Thyroid gland (tissue), 4 donors: ENCODE results near the gene OTOA. TPM values are rescaled to one million over a fixed set of nuclear protein-coding genes. Genes with fewer than 3 reads are reported as not detected.
"Not testable (repeated sequence)": the region's sequence is repeated elsewhere in the genome, so short reads cannot be mapped to it uniquely, and the experiment has no call there.

Experiments
- DNase-seq, 2 donors: peaks; one replicate each; pipeline ENCODE4 v3.0.0-alpha.2; 2019
- H3K27ac ChIP-seq, 3 donors: fragments of 200-600 bp; sonication (generic); 1 replicate in 2 of 3; 2 replicates in 1 of 3; pipeline ENCODE4 v1.5.1; 2016 to 2019; ENCODE audit warnings: mild to moderate bottlenecking in 1 of 3, moderate library complexity in 1 of 3
- H3K27me3 ChIP-seq: fragments of 200-600 bp; sonication (generic); one replicate; pipeline ENCODE4 v1.5.1; 2019
- H3K36me3 ChIP-seq, 2 donors: fragments of 200-600 bp; sonication (generic); one replicate each; pipeline ENCODE4 v1.5.1; 2016 to 2019
- H3K4me1 ChIP-seq, 2 donors: fragments of 200-600 bp; sonication (generic); one replicate each; pipeline ENCODE4 v1.5.1; 2017 to 2019
- H3K4me3 ChIP-seq, 3 donors: fragments of 200-600 bp; sonication (generic); replicated peaks in 1 of 3; 1 replicate in 2 of 3; 2 replicates in 1 of 3; pipeline ENCODE4 v1.5.1; 2016; ENCODE audit warnings: mild to moderate bottlenecking in 1 of 3
- H3K9me3 ChIP-seq: fragments of 200-600 bp; sonication (generic); one replicate; pipeline ENCODE4 v1.5.1; 2017
- POLR2A ChIP-seq, 2 donors: fragments of 450-650 bp; IDR thresholded peaks; one replicate each; pipeline ENCODE4 v1.6.1; 2017; ENCODE audit warnings: antibody characterized with exemption in 2 of 2, mild to moderate bottlenecking in 2 of 2, moderate library complexity in 1 of 2
- WGBS, 2 donors: methylation state at CpG; one replicate each; pipeline ENCODE4 v1.1.5; 2017; 5-methylcytosine and 5-hydroxymethylcytosine counted together
- intact Hi-C: fragments of 100-400 bp; cut with DNase I; formaldehyde crosslinking; loops from one replicate; pipeline ENCODE4 v1.15.1; 2023
- total RNA-seq, 4 donors: library from RNA; depleted of rRNA; stranded (reverse); fragments of >200 nt; gene quantifications; one replicate each; pipeline ENCODE4 v1.2.3, GENCODE V29; 2016
- TF ChIP-seq, protein P1 (sequence below), 6 experiments: fragments of 200-600 bp in 3 of 6; fragments of 450-650 bp in 3 of 6; sonication (generic) in 3 of 6; IDR thresholded peaks; one replicate each; pipeline ENCODE4 v1.5.1; 2016 to 2019; ENCODE audit warnings: antibody characterized with exemption in 6 of 6, mild to moderate bottlenecking in 2 of 6, inconsistent platforms in 1 of 6, moderate library complexity in 1 of 6

OTOA gene
- total RNA-seq, 4 donors from 2014 or later, result 0.13 to 0.40 TPM; not detected in 2

DNA sequence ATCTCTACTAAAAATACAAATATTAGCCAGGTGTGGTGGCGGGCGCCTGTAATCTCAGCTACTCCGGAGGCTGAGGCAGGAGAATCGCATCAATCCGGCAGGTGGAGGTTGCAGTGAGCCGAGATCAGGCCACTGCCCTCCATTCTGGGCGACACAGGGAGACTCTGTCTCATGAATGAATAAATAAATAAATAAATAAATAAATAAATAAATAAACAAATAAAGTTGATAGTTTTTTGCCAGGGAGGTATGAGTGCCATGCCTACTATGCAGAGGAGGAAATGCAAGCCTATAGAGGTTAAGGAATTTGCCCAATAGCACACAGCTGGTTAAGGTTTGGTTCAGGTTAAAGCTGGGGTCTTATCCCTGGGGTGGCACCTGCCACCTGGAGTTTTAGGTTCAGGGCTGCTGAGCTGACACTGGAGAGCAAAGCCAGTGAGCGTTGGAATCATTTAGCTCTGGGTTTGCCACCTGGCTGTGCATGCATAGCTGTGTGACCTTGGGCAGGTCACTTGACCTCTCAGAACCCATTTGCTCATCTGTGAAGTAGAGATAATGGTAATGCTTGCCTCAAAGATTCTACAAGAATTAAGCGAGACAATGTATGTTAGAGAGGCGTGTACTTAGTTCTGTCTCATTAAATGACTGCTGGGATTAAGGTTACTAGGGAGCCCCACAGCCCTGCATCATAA is 1.2 kb downstream of the OTOA start:
- Histone ChIP-seq H3K4me3 (no peak overlapping the region), H3K36me3 (no peaks in the 10 kb centered on the region), H3K27ac (no peak overlapping the region), H3K9me3 (no peaks in the 10 kb centered on the region), H3K4me1 (peaks cover 0 to 6% of the 10 kb centered on the region in 2 donors), H3K27me3 (no peaks in the 10 kb centered on the region)
- 95 to 96% methylated on average over 10 of the region's 10 CpGs for WGBS, 2 donors
- intact Hi-C loops, result no loop called here
- TF ChIP-seq, protein P1, sequence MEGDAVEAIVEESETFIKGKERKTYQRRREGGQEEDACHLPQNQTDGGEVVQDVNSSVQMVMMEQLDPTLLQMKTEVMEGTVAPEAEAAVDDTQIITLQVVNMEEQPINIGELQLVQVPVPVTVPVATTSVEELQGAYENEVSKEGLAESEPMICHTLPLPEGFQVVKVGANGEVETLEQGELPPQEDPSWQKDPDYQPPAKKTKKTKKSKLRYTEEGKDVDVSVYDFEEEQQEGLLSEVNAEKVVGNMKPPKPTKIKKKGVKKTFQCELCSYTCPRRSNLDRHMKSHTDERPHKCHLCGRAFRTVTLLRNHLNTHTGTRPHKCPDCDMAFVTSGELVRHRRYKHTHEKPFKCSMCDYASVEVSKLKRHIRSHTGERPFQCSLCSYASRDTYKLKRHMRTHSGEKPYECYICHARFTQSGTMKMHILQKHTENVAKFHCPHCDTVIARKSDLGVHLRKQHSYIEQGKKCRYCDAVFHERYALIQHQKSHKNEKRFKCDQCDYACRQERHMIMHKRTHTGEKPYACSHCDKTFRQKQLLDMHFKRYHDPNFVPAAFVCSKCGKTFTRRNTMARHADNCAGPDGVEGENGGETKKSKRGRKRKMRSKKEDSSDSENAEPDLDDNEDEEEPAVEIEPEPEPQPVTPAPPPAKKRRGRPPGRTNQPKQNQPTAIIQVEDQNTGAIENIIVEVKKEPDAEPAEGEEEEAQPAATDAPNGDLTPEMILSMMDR (IDR thresholded peaks at IDR 0.05), result no peak
- no peak for TF ChIP-seq POLR2A (IDR thresholded peaks at IDR 0.05)
- DNase-seq, result no peak

DNA sequence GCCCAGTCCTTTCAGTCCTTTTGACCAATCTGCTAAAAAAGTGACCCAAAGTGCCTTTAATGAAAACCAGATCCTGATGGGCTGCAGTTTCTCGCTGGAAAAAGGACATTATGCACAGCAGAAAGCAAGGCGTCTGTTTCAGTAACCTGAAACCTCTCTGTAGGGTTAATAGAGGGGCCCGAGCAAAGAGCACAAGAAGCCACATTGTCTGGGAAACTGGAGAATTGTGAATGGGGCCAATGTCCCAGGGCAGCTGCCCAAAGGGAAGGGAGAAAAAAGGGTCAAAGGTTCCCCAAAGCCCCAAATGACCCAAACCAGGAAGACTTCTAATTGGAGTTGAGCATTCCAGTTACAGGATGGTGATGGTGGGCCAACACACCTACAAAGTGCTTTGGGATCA is 3.0 kb downstream of the OTOA start:
- Histone ChIP-seq H3K9me3 (no peaks in the 10 kb centered on the region), H3K27ac (no peak overlapping the region), H3K27me3 (no peaks in the 10 kb centered on the region), H3K4me1 (peaks cover 0 to 6% of the 10 kb centered on the region in 2 donors), H3K36me3 (no peaks in the 10 kb centered on the region), H3K4me3 (no peak overlapping the region)
- DNase-seq, result no peak
- intact Hi-C loops, result no loop called here
- WGBS, 2 donors, result 50 to 55% methylated on average over 3 of the region's 3 CpGs
- TF ChIP-seq, protein P1 (IDR thresholded peaks at IDR 0.05), result no peak
- no peak for TF ChIP-seq POLR2A (IDR thresholded peaks at IDR 0.05)

DNA sequence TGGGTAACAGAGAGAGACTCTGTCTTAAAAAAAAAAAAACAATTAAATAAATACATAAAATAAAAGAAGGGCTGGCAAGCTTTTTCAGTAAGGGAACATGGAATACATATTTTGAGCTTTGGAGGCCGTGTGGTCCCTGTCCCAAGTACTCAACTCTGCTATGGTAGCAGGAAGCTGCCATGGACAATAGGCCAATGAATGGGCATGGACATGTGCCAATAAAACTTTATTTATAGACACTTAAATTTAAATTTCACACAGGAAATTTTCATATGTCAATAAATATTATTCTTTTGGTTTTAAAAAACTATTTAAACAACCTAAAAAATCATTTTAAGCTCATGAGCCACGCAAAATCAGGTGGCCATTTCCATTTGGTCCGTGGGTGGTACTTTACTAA is 3.8 kb downstream of the OTOA start:
- no peak for DNase-seq
- TF ChIP-seq, protein P1 (IDR thresholded peaks at IDR 0.05), result no peak
- no peak for TF ChIP-seq POLR2A (IDR thresholded peaks at IDR 0.05)
- 85 to 88% methylated on average over 3 of the region's 3 CpGs for WGBS, 2 donors
- Histone ChIP-seq H3K4me3 (no peak overlapping the region), H3K27me3 (no peaks in the 10 kb centered on the region), H3K36me3 (no peaks in the 10 kb centered on the region), H3K4me1 (peaks cover 0 to 6% of the 10 kb centered on the region in 2 donors), H3K9me3 (no peaks in the 10 kb centered on the region), H3K27ac (no peak overlapping the region)
- intact Hi-C loops, result no loop called here

GRCh38 chr16:21673469-21673868 is 9.7 kb downstream of the OTOA start:
- intact Hi-C loops, result no loop called here
- no peak overlapping the region for H3K27ac ChIP-seq
- no peaks in the 10 kb centered on the region for H3K4me1 ChIP-seq
- no peak for DNase-seq
- H3K9me3 ChIP-seq, result no peaks in the 10 kb centered on the region
- no peaks in the 10 kb centered on the region for H3K27me3 ChIP-seq
- no peaks in the 10 kb centered on the region for H3K36me3 ChIP-seq
- H3K4me3 ChIP-seq, result no peak overlapping the region
- TF ChIP-seq POLR2A (IDR thresholded peaks at IDR 0.05), result no peak
- TF ChIP-seq, protein P1 (IDR thresholded peaks at IDR 0.05), result no peak
- WGBS, 2 donors, result 71 to 85% methylated on average over 3 of the region's 3 CpGs

DNA sequence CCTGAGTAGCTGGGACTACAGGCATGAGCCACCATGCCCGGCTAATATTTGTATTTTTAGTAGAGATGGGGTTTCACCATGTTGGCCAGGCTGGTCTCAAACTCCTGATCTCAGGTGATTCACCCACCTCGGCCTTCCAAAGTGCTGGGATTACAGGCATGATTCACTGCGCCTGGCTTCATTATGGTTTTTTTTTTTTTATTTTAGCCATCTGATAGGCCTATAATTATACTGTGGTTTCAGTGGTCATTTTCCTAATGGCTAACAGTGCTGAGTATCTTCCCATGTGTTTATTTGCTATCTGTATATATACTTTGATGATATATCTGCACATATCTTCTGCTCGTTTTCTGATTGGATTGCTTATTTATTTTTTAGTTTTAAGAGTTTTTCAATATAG is 10.7 kb downstream of the OTOA start:
- H3K4me3 ChIP-seq, DNase-seq, H3K27ac ChIP-seq, H3K4me1 ChIP-seq, H3K9me3 ChIP-seq, H3K36me3 ChIP-seq, H3K27me3 ChIP-seq, intact Hi-C loops: not testable (repeated sequence)
- 92 to 94% methylated on average over 4 of the region's 4 CpGs for WGBS, 2 donors

DNA sequence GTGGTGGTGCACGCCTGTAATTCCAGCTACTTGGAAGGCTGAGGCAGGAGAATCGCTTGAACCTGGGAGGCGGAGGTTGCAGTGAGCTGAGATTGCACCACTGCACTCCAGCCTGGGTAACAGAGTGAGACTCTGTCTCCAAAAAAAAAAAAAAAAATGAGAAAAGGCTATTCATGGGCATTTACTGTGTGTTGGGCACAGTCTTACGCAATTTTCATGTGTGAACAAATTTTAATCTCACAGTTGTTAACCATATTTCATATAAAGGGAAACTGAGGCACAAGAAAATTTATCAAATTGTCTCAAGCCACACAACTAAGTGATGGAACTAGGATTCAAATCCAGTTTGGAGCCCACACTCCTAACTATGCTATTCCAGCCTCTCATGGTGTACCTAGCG is 16.9 kb downstream of the OTOA start:
- 88 to 89% methylated on average over 5 of the region's 5 CpGs for WGBS, 2 donors
- DNase-seq, H3K36me3 ChIP-seq, H3K9me3 ChIP-seq, H3K27me3 ChIP-seq, H3K27ac ChIP-seq, H3K4me3 ChIP-seq, H3K4me1 ChIP-seq, intact Hi-C loops: not testable (repeated sequence)
